GM18499 (cell line): ENCODE measurements around the gene KMT5B.

Experiments used
- ATAC-seq: cut with Tn5 transposase; IDR thresholded peaks from one replicate; pipeline ENCODE4 v1.9.1; 2021; ENCODE audit warnings: moderate number of reproducible peaks; ENCODE audit not compliant: insufficient read depth, unreplicated experiment

Gene KMT5B

DNA sequence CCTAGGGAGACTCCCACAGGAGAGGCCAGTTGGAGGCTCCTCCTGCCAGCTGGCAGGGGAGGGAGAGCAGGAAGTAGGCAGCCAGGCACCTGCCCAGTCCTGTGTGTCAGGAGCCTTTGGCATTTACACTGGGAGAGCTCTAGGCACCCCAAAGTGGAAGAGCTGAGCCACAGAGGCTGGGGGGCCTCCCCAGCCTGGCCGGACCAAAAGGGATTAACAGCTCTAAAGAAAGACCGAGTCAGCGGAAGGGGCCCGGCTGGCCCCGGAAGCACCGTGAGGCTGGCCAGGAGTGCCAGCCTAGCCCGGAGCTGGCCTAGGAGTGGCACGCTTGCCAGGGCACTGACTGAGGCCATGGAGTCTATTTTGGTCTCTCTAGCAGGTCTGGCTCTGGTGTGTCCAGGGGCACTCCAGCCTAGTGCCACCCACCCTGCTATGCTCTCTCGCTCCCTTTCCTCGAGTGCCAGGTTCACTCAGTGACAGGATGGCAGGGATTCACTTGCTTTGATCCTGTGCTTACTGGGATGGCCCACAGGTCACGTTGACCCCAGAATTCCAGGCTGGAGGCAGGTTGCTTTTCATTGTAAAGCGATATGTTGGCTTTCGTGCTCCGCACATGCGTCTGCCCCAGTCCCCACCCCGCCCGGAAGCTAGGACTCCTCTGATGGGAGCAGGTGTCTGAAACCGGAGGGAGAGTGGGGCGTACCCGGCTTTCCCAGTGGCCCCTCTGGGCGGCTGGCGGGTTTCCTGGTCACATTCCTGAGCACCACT is 3.3 kb upstream of the KMT5B start:
- no peak for ATAC-seq

GRCh38 chr11:68215524-68216170 is 2.6 kb upstream of the KMT5B start:
- no peak for ATAC-seq

GRCh38 chr11:68215087-68215445 is 2.0 kb upstream of the KMT5B start:
- no peak for ATAC-seq

DNA sequence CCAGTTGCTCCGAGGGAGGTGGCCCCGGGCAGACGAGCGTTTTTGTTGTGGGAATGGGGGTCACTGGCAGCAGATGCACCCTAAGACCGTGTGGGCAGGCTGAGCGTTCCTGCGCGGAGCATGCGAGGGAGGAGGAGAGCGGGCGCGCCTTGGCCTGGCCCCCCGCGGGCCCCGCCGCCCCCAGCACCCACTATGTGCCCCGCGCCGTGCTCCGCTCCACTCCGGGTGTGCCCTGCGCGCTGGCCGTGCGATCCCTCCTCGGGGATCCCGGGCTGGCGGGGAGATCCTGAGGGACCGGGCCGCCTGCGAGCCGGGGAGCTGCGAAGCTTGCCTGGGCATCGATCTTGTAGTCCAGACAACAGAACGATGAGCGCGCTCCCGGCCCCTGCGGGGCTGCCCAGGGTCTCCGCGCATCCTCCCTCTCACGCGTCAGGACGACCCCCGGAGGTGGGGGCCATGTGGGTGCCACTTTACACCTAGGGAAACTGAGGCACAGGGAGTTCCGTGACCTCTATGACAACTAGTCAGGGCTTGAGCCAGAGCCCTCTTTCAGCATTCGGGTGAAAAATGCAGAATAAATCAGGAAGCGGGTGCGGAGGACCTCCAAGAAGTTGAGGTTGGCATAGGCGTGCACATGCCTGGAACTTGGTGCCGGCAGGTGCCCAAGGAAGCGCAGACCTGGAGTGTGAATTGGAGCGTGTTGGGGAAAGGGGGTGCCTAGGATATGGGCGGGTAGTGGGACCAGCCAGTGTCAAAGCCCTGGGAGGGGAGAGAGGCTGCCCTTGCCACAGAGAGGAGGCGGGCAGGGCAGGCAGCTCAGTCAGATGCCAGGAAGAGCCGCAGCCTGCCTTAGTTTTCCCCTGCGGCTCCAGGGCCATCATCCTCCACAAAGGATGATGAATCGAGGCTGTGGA is 1.3 kb upstream of the KMT5B start:
- no peak for ATAC-seq

GRCh38 chr11:68213555-68214172 is 568 bp upstream of the KMT5B start:
- no peak for ATAC-seq

DNA sequence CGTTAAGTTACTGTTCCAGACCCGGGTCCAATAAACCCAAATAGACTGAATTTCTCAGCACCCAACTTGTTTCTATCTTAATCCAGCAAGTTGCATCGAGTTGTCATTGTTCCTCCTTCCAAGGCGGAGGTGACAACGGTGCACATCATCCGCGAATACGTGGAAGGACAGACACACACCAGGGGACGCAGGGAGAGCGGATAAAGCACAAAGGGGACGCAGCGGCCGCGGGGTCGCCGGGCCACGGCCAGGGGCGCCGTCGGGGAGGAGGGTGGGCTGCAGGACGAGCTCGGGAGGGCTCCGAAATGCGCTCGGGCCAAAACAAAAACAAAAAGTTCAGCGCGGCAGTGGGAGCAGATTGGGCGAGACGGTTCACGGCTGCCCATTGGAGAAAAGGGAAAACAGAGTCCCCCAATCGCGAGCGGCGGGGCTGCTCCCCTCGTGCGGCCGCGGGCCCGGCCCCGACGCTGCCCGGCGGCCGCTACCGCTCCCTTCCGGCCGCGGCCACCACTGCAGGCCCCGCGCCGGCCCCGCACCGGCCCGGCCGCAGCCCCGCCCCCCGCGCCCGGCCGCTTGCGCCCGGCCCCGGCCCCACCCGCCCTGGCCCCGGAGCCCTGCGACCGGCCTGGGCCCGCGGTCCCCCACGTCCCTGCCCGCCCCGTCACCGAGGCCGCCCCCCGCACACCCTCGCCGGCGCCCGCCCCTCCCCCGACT is 518 bp downstream of the KMT5B start:
- ATAC-seq: peak; percentile 52

DNA sequence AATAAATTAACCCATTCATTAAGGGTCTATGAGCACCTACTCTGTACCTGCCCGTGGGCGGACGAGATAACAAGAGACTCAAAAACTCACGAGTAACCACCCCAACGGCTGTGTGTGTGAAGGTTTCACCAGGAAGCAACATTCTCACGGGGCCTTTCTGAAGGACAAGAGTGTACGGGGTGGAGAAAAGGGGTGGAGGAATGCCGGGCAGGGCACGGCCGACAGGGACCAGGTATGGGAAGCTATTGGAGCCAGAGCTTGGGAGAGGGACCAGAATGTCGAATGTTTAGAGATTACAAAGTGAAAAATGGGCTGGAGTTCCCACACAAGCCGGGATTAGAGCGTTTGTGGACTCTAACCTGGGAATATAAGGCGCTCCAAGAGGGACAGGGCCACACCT is 1.6 kb downstream of the KMT5B start:
- ATAC-seq: no peak

GRCh38 chr11:68206211-68206610 is 6.9 kb downstream of the KMT5B start:
- ATAC-seq: no peak

GRCh38 chr11:68204402-68204801 is 8.7 kb downstream of the KMT5B start:
- ATAC-seq: no peak

GRCh38 chr11:68202165-68202564 is 10.9 kb downstream of the KMT5B start:
- ATAC-seq: no peak

- ATAC-seq: no peak
Observed at GRCh38 chr11:68201492-68201891, 11.6 kb downstream of the KMT5B start.

DNA sequence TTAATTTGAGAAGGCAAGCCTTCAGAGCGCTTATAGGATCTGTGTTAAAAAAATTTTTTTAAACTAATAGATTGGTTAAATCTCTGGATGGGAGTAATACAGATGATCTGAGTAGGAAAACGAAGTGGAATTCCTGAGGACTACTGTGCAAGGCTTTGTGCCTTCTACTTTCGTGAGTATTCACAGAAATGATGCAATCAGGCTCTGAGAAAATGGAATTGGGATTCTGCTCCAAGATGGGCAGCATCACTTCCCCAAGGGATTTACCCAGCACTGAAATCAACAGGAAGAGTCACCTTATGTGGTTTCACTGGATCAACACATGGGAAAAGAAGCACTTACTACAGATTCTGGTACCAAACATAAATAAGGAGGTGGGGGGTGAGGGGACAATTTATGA is 12.5 kb downstream of the KMT5B start:
- no peak for ATAC-seq

GRCh38 chr11:68199295-68199987 is 13.7 kb downstream of the KMT5B start:
- ATAC-seq: no peak

- no peak for ATAC-seq
Observed at GRCh38 chr11:68196219-68196618, 16.9 kb downstream of the KMT5B start.

- ATAC-seq: no peak
Observed at GRCh38 chr11:68194675-68195294, 18.3 kb downstream of the KMT5B start.

GRCh38 chr11:68193018-68193417 is 20.1 kb downstream of the KMT5B start:
- no peak for ATAC-seq

- no peak for ATAC-seq
Observed at GRCh38 chr11:68191661-68192579, 21.2 kb downstream of the KMT5B start.

- no peak for ATAC-seq
Observed at GRCh38 chr11:68189888-68190287, 23.2 kb downstream of the KMT5B start.
